Lung (tissue), 12 donors: ENCODE data around the gene KLK8. TPM values are rescaled to one million over a fixed set of nuclear protein-coding genes. Genes with fewer than 3 reads are reported as not detected.

Experiments used
- ATAC-seq: fragments of 200-7000 bp; cut with Tn5 transposase; one replicate; pipeline ENCODE4 v1.9.1; 2020; ENCODE audit warnings: moderate number of reproducible peaks; ENCODE audit not compliant: insufficient read depth, low FRiP score
- DNase-seq, 3 donors: peaks; one replicate each; pipeline ENCODE4 v3.0.0-alpha.2; 2013 to 2017
- H3K27ac ChIP-seq, 2 donors: one replicate each; pipeline ENCODE4 v1.5.1; 2013; ENCODE audit warnings: mild to moderate bottlenecking in 2 of 2, moderate library complexity in 2 of 2, control low read depth in 1 of 2, inconsistent platforms in 1 of 2, low read depth in 1 of 2, low read length in 1 of 2
- H3K27me3 ChIP-seq, 3 donors: one replicate each; pipeline ENCODE4 v1.5.1; 2013; ENCODE audit warnings: low read length in 2 of 3; ENCODE audit not compliant: control insufficient read depth in 3 of 3, insufficient read depth in 3 of 3
- H3K36me3 ChIP-seq, 4 donors: one replicate each; pipeline ENCODE4 v1.5.1; 2013; ENCODE audit warnings: low read length in 4 of 4, mild to moderate bottlenecking in 1 of 4, moderate library complexity in 1 of 4; ENCODE audit not compliant: control insufficient read depth in 4 of 4, insufficient read depth in 4 of 4
- H3K4me1 ChIP-seq, 5 donors: one replicate each; pipeline ENCODE4 v1.5.1; 2013; ENCODE audit warnings: low read length in 5 of 5, mild to moderate bottlenecking in 2 of 5, moderate library complexity in 1 of 5; ENCODE audit not compliant: control insufficient read depth in 5 of 5, insufficient read depth in 5 of 5
- H3K4me3 ChIP-seq: one replicate; pipeline ENCODE4 v1.5.1; 2013; ENCODE audit warnings: mild to moderate bottlenecking, control low read depth, moderate library complexity
- H3K9ac ChIP-seq, 2 donors: one replicate each; pipeline ENCODE4 v1.5.1; 2013; ENCODE audit warnings: low read length in 2 of 2, control low read depth in 1 of 2; ENCODE audit not compliant: insufficient read depth in 1 of 2
- H3K9me3 ChIP-seq, 4 donors: one replicate each; pipeline ENCODE4 v1.5.1; 2013; ENCODE audit warnings: low read length in 3 of 4, mild to moderate bottlenecking in 1 of 4, moderate library complexity in 1 of 4; ENCODE audit not compliant: control insufficient read depth in 4 of 4, insufficient read depth in 3 of 4
- CTCF ChIP-seq: IDR thresholded peaks from 2 replicates; pipeline ENCODE4 v1.5.1; 2012; ENCODE audit warnings: mild to moderate bottlenecking; ENCODE audit errors: control extremely low read depth, extremely low read depth
- WGBS, 2 donors: extraction: QIAGEN DNeasy Blood & Tissue Kit; methylation state at CpG; one replicate each; pipeline ENCODE4 v1.1.7; 2013; 5-methylcytosine and 5-hydroxymethylcytosine counted together
- polyA plus RNA-seq, 2 donors: library from polyadenylated mRNA; stranded (reverse); fragments of 200-250 nt; gene quantifications; one replicate each; pipeline ENCODE4 v1.2.1, GENCODE V29; 2013
- total RNA-seq, 2 donors: library from RNA; depleted of rRNA in 1 of 2; stranded (reverse); fragments of >200 nt in 1 of 2; gene quantifications; one replicate each; pipeline ENCODE4 v1.2.1, GENCODE V29; 2014 to 2021
- donor health status: control.
- donor health status: control.
- donor health status: Bipolar disorder and iron deficiency.
- donor health status: healthy.
- donor health status: DM: yes; HTN: yes; CAD: no.

KLK8 gene
- total and polyA plus RNA-seq, 4 donors, result 0.39 to 0.74 TPM; not detected in 2

GRCh38 chr19:50977626-50978025, 23.8 kb downstream of the KLK8 start:
- Histone ChIP-seq H3K9ac (no peak overlapping the region), H3K27ac (no peak overlapping the region), H3K9me3 (no peaks in the 10 kb centered on the region), H3K27me3 (peaks cover 0 to 5% (median 2%) of the 10 kb centered on the region in 3 donors), H3K4me1 (peaks cover 0 to 3% (median 0%) of the 10 kb centered on the region in 5 donors), H3K4me3 (no peak overlapping the region), H3K36me3 (no peaks in the 10 kb centered on the region)
- TF ChIP-seq CTCF, result no peak
- ATAC-seq, result no peak
- DNase-seq, result no peak
- WGBS, 2 donors, result 77 to 91% methylated on average over 4 of the region's 4 CpGs

DNA sequence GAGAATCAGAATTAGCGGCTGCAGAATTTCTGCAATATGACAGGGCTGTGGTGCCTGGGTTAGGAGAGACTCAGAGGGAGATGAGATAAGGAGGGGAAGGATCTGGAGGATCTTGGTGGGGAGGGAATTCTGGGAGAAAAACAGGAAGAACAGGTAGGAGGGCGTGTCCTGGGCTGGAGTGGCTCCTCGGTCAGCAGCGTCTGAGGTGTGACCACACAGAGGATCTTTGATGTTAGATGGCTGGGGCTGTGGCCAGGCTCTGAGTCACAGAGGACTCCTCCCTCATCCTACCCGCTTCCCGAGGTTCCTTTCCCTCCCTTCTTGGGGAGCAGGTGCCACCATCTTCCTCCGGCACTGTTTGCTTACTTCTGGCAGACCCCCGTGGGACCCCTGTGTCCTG, 25.6 kb downstream of the KLK8 start:
- H3K27me3 ChIP-seq, result peaks cover 0 to 2% (median 2%) of the 10 kb centered on the region in 3 donors
- DNase-seq (peak; percentile 22 to 48 (median 37)), ATAC-seq (no peak)
- H3K27ac ChIP-seq, result no peak overlapping the region
- H3K9ac ChIP-seq, result no peak overlapping the region
- TF ChIP-seq CTCF, result no peak
- no peaks in the 10 kb centered on the region for H3K9me3 ChIP-seq
- H3K4me1 ChIP-seq, result peaks cover 0 to 3% (median 0%) of the 10 kb centered on the region in 5 donors
- H3K4me3 ChIP-seq, result no peak overlapping the region
- WGBS, 2 donors, result 17 to 26% methylated on average over 8 of the region's 8 CpGs
- no peaks in the 10 kb centered on the region for H3K36me3 ChIP-seq

DNA sequence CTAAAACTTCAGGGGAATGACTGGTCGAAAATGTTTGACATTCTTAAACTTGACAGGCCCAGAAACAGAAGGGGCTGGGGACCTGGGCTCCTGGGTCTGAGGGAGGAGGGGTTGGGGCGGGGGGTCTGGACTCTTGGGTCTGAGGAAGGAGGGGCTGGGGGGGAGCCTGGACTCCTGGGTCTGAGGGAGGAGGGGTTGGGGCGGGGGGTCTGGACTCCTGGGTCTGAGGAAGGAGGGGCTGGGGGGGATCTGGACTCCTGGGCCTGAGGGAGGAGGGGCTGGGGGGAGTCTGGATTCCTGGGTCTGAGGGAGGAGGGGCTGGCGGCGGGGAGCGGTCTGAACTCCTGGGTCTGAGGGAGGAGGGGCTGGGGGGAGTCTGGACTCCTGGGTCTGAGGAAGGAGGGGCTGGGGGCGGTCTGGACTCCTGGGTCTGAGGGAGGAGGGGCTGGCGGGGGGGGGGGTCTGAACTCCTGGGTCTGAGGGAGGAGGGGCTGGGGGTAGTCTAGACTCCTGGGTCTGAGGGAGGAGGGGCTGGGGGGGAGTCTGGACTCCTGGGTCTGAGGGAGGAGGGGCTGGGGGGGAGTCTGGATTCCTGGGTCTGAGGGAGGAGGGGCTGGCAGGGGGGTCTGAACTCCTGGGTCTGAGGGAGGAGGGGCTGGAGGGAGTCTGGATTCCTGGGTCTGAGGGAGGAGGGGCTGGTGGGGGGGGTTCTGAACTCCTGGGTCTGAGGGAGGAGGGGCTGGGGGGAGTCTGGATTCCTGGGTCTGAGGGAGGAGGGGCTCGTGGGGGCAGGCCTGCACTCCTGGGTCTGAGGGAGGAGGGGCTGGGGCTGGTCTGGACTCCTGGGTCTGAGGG, 26.5 kb downstream of the KLK8 start:
- no peak for TF ChIP-seq CTCF
- Histone ChIP-seq H3K9me3 (no peaks in the 10 kb centered on the region), H3K36me3 (no peaks in the 10 kb centered on the region), H3K4me1 (peaks cover 0 to 3% (median 0%) of the 10 kb centered on the region in 5 donors), H3K27ac (no peak overlapping the region), H3K4me3 (no peak overlapping the region), H3K27me3 (peaks cover 0 to 2% (median 0%) of the 10 kb centered on the region in 3 donors), H3K9ac (no peak overlapping the region)
- ATAC-seq (no peak), DNase-seq (peak; percentile 8 to 30 (median 17))
- WGBS, 2 donors, result 47 to 63% methylated on average over 4 to 9 of the region's 9 CpGs
